KMS-11 (cell line): ENCODE results near the gene LMO7.

Experiments used
- H2AFZ ChIP-seq: fragments of 200-600 bp; sonication (generic); 2 replicates; pipeline ENCODE4 v1.6.1; 2016; ENCODE audit warnings: antibody characterized with exemption, mixed run types, low read depth
- H3K27ac ChIP-seq: fragments of 200-600 bp; sonication (generic); 2 replicates; pipeline ENCODE4 v1.6.1; 2016; ENCODE audit warnings: mild to moderate bottlenecking, mixed run types
- H3K27me3 ChIP-seq: fragments of 200-600 bp; sonication (generic); 2 replicates; pipeline ENCODE4 v1.6.1; 2017; ENCODE audit warnings: mild to moderate bottlenecking, low read depth, mixed run types, moderate library complexity; ENCODE audit not compliant: insufficient read depth
- H3K36me3 ChIP-seq: fragments of 200-600 bp; sonication (generic); 2 replicates; pipeline ENCODE4 v1.6.1; 2017; ENCODE audit warnings: mild to moderate bottlenecking, mixed run types; ENCODE audit not compliant: insufficient read depth
- H3K4me1 ChIP-seq: fragments of 200-600 bp; sonication (generic); 2 replicates; pipeline ENCODE4 v1.6.1; 2016; ENCODE audit warnings: mild to moderate bottlenecking, low read depth, mixed run types; ENCODE audit not compliant: poor library complexity, severe bottlenecking
- H3K4me2 ChIP-seq: fragments of 200-600 bp; sonication (generic); 2 replicates; pipeline ENCODE4 v1.7.0; 2016; ENCODE audit warnings: mild to moderate bottlenecking, mixed run types
- H3K4me3 ChIP-seq: fragments of 200-600 bp; sonication (generic); IDR thresholded peaks from 2 replicates; pipeline ENCODE4 v1.6.1; 2017; ENCODE audit warnings: low read depth, low read length, mixed read lengths; ENCODE audit not compliant: insufficient read depth
- H3K79me2 ChIP-seq: fragments of 200-600 bp; sonication (generic); 2 replicates; pipeline ENCODE4 v1.6.1; 2016; ENCODE audit warnings: low read depth, mixed run types; ENCODE audit not compliant: insufficient read depth
- H3K9ac ChIP-seq: fragments of 200-600 bp; sonication (generic); 2 replicates; pipeline ENCODE4 v1.6.1; 2016; ENCODE audit warnings: mild to moderate bottlenecking, mixed run types
- H4K20me1 ChIP-seq: fragments of 200-600 bp; sonication (generic); 2 replicates; pipeline ENCODE4 v1.6.1; 2016; ENCODE audit warnings: mild to moderate bottlenecking, mixed run types; ENCODE audit not compliant: insufficient read depth
- TF ChIP-seq, protein P1 (sequence below): fragments of 200-600 bp; sonication (generic); conservative IDR thresholded peaks from 2 replicates; pipeline ENCODE4 v1.6.1; 2017; ENCODE audit warnings: low read depth, mild to moderate bottlenecking, antibody characterized with exemption, low read length, moderate library complexity, mixed read lengths

The LMO7 gene

DNA sequence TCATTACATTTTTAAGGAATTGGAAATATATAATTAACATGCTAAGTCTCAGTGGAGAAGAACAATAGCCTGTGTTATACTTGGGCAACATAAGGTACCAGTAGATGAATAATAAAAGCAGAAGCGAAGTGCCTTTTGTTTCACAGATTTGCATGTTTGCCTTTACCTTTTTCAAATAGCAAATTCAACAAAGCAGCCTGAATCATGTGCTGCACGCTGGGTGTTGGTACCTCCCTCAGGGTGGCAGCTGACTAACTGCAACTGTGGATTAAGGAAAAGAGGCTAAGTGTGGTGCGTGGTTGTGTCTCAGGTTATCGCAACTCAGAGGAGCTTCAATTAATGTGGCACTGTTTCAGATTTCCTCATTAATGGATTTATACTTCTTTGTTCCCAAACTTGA is 189.0 kb downstream of the LMO7 start:
- TF ChIP-seq, protein P1, sequence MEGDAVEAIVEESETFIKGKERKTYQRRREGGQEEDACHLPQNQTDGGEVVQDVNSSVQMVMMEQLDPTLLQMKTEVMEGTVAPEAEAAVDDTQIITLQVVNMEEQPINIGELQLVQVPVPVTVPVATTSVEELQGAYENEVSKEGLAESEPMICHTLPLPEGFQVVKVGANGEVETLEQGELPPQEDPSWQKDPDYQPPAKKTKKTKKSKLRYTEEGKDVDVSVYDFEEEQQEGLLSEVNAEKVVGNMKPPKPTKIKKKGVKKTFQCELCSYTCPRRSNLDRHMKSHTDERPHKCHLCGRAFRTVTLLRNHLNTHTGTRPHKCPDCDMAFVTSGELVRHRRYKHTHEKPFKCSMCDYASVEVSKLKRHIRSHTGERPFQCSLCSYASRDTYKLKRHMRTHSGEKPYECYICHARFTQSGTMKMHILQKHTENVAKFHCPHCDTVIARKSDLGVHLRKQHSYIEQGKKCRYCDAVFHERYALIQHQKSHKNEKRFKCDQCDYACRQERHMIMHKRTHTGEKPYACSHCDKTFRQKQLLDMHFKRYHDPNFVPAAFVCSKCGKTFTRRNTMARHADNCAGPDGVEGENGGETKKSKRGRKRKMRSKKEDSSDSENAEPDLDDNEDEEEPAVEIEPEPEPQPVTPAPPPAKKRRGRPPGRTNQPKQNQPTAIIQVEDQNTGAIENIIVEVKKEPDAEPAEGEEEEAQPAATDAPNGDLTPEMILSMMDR, result no peak
- H4K20me1 ChIP-seq, result no peaks in the 10 kb centered on the region
- H3K27ac ChIP-seq, result no peak overlapping the region

DNA sequence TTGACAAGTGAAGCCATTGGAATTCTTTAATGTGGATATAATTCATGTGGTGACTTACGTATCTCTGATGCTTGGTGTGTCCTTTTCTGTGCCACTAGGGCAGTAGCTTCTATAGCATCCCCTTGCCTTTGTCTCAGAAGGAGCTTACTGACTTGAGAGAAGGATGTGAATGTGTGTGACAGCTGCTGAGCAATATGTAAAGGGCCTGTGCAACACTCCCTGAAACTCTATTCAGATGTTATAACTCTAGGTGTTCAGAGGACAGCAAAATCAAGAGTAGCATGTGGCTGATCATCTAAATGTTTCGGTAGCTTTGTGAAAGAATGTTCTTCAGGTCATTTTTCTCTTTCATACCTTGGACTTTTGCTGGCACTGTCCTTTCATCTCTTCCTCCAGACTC is 189.5 kb downstream of the LMO7 start:
- H2AFZ ChIP-seq, result no peak overlapping the region
- no peaks in the 10 kb centered on the region for H3K27me3 ChIP-seq
- H3K9ac ChIP-seq, result no peak overlapping the region
- H3K4me1 ChIP-seq, result no peaks in the 10 kb centered on the region
- H3K27ac ChIP-seq, result no peak overlapping the region
- TF ChIP-seq, protein P1, result no peak
- no peak overlapping the region for H3K4me3 ChIP-seq
- H3K79me2 ChIP-seq, result no peaks in the 10 kb centered on the region
- no peaks in the 10 kb centered on the region for H3K36me3 ChIP-seq
- no peak overlapping the region for H3K4me2 ChIP-seq
- no peaks in the 10 kb centered on the region for H4K20me1 ChIP-seq

More for the DNA sequence above, 189.0 kb downstream of the LMO7 start:
- Histone ChIP-seq H3K79me2 (no peaks in the 10 kb centered on the region), H2AFZ (no peak overlapping the region), H3K36me3 (no peaks in the 10 kb centered on the region), H3K4me3 (no peak overlapping the region), H3K4me2 (no peak overlapping the region), H3K27me3 (no peaks in the 10 kb centered on the region), H3K9ac (no peak overlapping the region), H3K4me1 (no peaks in the 10 kb centered on the region)

DNA sequence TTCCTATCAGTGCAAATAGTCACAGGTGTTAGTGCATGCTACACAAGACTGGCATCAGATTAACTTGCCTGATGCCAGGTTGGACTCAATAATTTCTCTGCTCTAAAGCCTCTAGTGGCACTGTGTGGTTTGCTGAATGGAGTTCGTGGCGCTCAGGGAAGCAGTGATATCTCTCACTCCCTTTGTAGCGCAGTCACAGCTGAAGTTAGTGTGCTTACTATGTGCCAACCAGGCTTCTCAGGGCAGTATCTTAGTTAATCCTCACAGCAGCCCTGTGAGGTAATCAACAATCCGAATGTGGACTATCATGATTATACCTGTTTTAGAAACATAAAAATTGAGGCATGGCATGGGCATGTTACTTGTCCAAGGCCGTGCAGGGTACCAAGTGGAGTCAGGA is 190.3 kb downstream of the LMO7 start:
- Histone ChIP-seq H3K27ac (no peak overlapping the region), H3K4me2 (no peak overlapping the region), H3K9ac (no peak overlapping the region), H3K4me3 (no peak overlapping the region), H2AFZ (no peak overlapping the region), H4K20me1 (no peaks in the 10 kb centered on the region), H3K4me1 (no peaks in the 10 kb centered on the region), H3K36me3 (no peaks in the 10 kb centered on the region), H3K27me3 (no peaks in the 10 kb centered on the region), H3K79me2 (no peaks in the 10 kb centered on the region)
- TF ChIP-seq, protein P1, result no peak

DNA sequence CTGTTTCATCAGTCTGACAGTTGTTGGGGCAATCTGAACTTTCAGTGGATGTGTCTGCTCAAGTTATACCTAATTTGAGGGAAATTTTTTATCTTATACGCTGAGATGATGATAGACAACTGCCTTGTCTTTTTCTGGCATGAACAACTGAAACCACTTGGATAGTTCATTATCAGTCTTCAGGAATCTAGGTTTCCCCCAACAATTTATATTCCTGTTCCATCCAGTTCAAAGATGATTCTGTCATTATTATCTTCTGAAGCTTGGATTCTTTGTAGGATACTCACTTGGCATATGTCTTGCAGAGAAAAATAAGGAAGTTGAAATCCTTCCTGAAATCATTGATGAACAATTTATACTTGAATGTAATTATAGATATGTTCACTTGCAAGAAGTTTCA is 193.7 kb downstream of the LMO7 start:
- no peak overlapping the region for H3K9ac ChIP-seq

More for the DNA sequence above, 193.7 kb downstream of the LMO7 start:
- Histone ChIP-seq H3K27ac (no peak overlapping the region), H3K4me1 (no peaks in the 10 kb centered on the region), H3K79me2 (no peaks in the 10 kb centered on the region), H3K27me3 (no peaks in the 10 kb centered on the region), H3K4me2 (no peak overlapping the region), H2AFZ (no peak overlapping the region), H4K20me1 (no peaks in the 10 kb centered on the region), H3K36me3 (no peaks in the 10 kb centered on the region), H3K4me3 (no peak overlapping the region)
- TF ChIP-seq, protein P1, result no peak
